AG09309 (cell line): ENCODE data around the gene WBP4.
A peak's percentile ranks its signal among the peaks of the same experiment; 100 is the strongest.

ENCODE experiments used
- DNase-seq: peaks from one replicate; pipeline ENCODE4 v3.0.0-alpha.2; 2010; ENCODE audit warnings: low read depth
- H3K4me3 ChIP-seq: 2 replicates; pipeline ENCODE4 v1.5.1; 2011; ENCODE audit warnings: mild to moderate bottlenecking, low read depth, low read length, moderate library complexity; ENCODE audit not compliant: control insufficient read depth
- TF ChIP-seq, protein P1 (sequence below): IDR thresholded peaks from 2 replicates; pipeline ENCODE4 v1.5.1; 2011; ENCODE audit warnings: mild to moderate bottlenecking, low read depth, low read length, inconsistent platforms; ENCODE audit not compliant: insufficient read depth, control insufficient read depth; ENCODE audit errors: missing control alignments

Gene WBP4

DNA sequence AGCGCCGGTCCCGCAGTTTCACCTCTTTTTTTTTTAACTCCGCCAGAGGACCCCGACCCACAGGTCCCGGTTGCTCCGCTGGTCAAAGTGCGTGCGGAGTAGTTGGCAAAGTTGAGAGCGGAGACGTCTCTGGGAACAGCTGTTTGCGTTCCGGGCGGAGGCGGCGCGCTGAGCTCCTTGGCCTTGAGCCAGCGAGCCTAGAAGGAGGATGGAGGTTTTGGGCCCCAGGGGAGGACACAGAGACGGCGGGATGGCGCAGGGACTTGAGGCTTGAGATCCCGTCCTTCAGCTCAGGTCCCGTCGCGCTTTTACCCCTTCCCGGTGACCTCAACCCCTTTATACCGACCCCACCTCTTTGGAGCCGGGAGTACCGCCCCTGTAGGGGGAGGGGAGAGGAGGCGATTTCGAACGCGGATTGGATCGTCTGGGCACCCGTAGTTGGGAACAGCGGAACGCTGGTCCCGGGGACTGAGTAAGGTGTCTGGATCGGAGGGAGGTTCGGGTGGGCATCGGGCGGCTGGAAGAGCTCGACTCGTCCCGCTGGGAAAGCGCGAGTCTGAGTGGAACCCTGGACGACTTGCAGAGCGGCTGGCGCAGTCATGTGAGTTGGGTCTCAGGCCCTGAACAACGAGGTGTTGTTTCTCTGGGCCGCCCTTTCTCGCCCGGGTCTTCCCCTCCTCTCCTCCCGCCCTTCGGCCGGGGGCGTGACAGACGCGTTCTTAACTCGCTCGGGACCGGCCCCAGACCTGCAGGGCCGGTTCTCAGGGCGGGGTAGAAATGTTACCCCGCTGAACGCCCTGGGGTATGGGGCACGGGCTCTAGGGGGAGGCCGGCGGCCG is at the start of gene WBP4:
WBP4 (plus strand) TSS at position 435 of the 839 bp plus-strand sequence; CDS start at position 600, 165 bp downstream.
- peak; percentile 76 for DNase-seq
- TF ChIP-seq, protein P1, sequence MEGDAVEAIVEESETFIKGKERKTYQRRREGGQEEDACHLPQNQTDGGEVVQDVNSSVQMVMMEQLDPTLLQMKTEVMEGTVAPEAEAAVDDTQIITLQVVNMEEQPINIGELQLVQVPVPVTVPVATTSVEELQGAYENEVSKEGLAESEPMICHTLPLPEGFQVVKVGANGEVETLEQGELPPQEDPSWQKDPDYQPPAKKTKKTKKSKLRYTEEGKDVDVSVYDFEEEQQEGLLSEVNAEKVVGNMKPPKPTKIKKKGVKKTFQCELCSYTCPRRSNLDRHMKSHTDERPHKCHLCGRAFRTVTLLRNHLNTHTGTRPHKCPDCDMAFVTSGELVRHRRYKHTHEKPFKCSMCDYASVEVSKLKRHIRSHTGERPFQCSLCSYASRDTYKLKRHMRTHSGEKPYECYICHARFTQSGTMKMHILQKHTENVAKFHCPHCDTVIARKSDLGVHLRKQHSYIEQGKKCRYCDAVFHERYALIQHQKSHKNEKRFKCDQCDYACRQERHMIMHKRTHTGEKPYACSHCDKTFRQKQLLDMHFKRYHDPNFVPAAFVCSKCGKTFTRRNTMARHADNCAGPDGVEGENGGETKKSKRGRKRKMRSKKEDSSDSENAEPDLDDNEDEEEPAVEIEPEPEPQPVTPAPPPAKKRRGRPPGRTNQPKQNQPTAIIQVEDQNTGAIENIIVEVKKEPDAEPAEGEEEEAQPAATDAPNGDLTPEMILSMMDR: peak; percentile 7
- peak within 1 kb of the TSS; percentile 85 for H3K4me3 ChIP-seq

GRCh38 chr13:41012536-41012935 is 48.8 kb upstream of the WBP4 start:
- no peak for DNase-seq
- TF ChIP-seq, protein P1: no peak
- H3K4me3 ChIP-seq: no peak overlapping the region

GRCh38 chr13:41013835-41014234 is 47.5 kb upstream of the WBP4 start:
- TF ChIP-seq, protein P1: no peak
- DNase-seq: no peak
- no peak overlapping the region for H3K4me3 ChIP-seq

- TF ChIP-seq, protein P1: no peak
- no peak for DNase-seq
- no peak overlapping the region for H3K4me3 ChIP-seq
These were observed 45.4 kb upstream of the WBP4 start for GRCh38 chr13:41015920-41016319.

- no peak for DNase-seq
- H3K4me3 ChIP-seq: no peak overlapping the region
- TF ChIP-seq, protein P1: no peak
These were observed 44.1 kb upstream of the WBP4 start for GRCh38 chr13:41017159-41017558.

GRCh38 chr13:41017817-41018601 is 43.3 kb upstream of the WBP4 start:
- TF ChIP-seq, protein P1: no peak
- H3K4me3 ChIP-seq: no peak overlapping the region
- DNase-seq: no peak
